Inferior parietal cortex (tissue), 1 donor: Measurements from ENCODE around the gene MOB3A.
"Not testable (repeated sequence)": the region's sequence is repeated elsewhere in the genome, so short reads cannot be mapped to it uniquely, and the experiment has no call there.

Experiments
- DNase-seq: peaks from one replicate; pipeline ENCODE4 v3.0.0-alpha.2; 2016; ENCODE audit errors: extremely low spot score

Gene MOB3A

DNA sequence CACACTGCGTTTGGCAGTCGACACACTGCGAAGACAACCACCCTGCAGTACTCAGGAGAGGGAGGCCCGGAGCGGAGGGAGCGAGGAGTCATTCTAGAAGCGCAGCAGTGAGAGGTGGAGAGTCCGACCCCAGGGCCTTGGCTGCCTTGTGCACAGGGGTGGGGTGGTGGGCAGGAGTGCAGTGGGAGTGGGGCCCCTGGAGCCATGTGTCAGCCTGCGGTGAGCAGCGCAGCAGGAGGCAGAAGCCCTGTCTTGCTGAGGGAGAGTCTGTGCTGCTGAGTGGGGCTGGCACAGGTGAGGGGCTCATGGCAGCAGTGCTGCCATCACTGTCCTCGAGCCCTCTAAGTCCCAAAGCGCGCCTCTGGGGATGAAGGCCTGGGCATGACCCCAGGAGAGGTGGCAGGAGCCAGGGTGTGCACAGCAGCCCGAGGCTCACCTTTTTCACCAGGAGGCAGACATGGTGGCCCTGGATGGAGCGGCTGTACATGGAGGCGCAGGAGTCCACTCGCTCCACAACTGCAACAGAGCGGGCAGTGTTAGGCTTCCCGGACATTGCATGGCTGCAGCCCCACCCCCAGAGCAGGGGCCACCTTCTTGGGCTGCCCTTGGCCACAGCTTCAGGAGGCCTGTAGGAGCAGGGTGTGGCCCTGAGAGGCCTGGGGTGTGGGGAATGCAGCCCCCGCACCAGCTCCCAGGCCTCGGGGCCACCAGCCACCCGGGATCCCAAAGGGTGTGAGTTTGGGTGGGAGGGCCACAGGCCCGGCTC lies 12.3 kb upstream of the MOB3A start:
- DNase-seq = no peak

- no peak for DNase-seq
Measured at GRCh38 chr19:2103045-2103707, 7.0 kb upstream of the MOB3A start.

GRCh38 chr19:2101417-2102335 lies 5.5 kb upstream of the MOB3A start:
- DNase-seq = no peak

- no peak for DNase-seq
Measured at GRCh38 chr19:2100719-2101061, 4.6 kb upstream of the MOB3A start.

DNA sequence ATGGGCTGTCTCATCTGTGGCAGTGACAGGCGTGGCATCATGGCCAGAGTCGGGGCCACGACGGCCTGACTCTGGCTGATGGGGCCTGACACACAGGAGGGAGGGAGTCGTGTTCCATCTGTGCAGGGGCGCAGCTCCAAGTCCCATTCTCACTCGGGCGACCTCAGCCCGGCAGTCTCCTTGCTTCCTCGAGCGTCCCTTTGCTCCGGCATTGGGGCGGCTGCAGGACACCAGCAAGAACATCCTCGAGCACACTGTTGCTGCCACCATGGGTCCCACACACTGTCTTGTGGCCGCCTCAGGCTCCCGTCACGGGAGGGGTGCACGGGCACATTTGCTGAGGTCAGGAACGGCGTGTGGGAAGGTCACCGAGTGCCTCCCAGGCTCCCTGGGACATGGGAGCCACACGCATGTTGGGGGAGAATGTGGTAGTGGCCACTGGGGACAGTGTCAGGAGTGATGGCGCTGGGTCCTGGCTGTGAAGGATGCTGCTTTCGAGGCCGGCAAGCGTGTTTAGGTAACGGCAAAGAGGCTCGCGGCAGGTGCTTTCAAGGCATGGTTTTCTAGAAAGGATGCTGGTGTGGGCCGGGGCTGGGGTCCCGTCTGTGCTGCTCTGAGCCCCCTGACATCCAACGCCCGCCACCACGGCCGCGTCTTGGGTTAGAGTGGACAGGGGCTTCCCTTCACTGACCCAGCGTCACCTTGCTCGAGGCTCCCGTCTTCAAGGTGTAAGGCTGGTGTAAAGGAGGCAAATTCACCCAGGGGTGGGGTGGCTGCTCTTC lies 4.0 kb upstream of the MOB3A start:
- no peak for DNase-seq

DNA sequence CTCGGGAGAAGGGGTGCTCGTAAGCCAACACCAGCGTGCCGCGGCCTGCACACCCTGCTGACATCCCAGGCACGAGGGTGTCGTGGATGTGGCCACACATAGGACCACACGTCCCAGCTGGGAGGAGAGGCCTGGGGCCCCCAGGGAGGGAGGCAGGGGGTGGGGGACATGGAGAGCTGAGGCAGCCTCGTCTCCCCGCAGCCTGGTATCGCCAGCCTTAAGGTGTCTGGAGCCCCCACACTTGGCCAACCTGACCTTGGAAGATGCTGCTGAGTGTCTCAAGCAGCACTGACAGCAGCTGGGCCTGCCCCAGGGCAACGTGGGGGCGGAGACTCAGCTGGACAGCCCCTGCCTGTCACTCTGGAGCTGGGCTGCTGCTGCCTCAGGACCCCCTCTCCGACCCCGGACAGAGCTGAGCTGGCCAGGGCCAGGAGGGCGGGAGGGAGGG lies 3.0 kb upstream of the MOB3A start:
- no peak for DNase-seq

- no peak for DNase-seq
Measured at GRCh38 chr19:2097886-2098327, 1.8 kb upstream of the MOB3A start.

DNA sequence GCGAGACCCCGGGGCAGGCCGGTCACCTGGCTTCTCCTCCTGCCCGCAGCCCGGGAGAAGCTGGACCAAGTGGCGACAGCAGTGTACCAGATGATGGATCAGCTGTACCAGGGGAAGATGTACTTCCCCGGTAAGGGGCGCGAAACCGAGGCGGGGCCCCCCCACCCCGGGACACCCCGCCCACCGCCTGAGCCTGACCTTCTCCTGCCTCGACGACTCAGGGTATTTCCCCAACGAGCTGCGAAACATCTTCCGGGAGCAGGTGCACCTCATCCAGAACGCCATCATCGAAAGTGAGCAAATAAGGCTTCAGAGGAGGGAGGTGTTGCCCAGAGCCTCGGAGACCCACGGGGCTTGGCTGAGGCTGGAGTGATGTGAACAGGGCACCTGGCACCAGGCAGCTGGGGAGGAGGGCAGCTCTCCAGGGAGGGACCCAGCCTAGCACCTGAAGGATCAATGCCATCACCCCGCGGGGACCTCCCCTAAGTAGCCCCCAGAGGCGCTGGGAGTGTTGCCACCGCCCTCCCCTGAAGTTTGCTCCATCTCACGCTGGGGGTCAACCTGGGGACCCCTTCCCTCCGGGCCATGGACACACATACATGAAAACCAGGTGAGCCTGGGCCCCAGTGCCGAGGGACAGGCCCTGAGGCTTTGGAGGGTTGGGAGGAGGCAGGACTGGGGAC lies 1.2 kb upstream of the MOB3A start:
- DNase-seq = no peak

- DNase-seq = peak; percentile 97
Measured at GRCh38 chr19:2096480-2097202, 515 bp upstream of the MOB3A start, which contains the start of gene IZUMO4. Gene IZUMO4, plus strand, starts transcription at chr19:2096915. Its CDS starts 31 bp downstream, at chr19:2096946.

- not testable (repeated sequence) for DNase-seq
Measured at GRCh38 chr19:2091926-2092525, 4.1 kb downstream of the MOB3A start.

DNA sequence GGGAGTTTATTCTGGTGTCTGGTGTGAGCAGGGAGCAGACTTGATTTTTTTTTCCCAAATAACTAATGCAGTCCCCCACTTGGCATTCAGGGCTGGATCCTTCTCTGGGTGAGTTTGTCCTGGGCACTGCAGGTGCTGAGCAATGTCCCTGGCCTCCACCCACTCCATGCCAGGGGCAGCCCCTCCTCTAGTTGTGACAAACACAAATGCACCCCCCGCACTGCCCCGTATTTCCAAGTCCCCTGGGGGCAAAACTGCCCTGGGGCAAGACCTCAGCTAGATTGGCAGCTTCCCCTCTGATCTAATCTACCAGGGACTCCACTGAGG lies 6.4 kb downstream of the MOB3A start:
- no peak for DNase-seq

GRCh38 chr19:2089001-2089711 lies 7.0 kb downstream of the MOB3A start:
- no peak for DNase-seq

DNA sequence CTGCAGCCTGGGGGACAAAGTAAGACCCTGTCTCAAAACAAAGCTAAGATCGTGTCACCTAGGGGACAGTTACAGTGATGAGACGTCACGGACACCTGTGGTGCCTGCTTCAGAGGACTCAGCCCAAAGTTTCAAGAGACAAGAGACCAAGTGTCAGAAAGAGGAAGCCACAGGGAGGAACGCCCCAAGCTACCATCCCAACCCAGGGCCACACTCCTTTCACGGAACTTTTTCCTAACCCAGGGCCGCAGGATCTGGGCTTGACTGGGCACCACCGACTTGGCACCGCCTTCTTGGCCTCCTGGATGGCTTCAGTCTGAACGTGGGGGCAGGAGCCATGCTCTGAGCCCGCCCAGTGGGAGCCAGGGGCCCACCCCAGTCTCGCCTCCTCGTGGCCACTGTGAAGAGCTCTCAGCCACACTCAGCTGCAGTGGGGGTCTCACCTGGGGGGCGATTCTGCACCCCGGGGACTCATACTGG lies 8.5 kb downstream of the MOB3A start:
- DNase-seq = no peak

- DNase-seq = not testable (repeated sequence)
Measured at GRCh38 chr19:2086695-2087620, 9.2 kb downstream of the MOB3A start.

DNA sequence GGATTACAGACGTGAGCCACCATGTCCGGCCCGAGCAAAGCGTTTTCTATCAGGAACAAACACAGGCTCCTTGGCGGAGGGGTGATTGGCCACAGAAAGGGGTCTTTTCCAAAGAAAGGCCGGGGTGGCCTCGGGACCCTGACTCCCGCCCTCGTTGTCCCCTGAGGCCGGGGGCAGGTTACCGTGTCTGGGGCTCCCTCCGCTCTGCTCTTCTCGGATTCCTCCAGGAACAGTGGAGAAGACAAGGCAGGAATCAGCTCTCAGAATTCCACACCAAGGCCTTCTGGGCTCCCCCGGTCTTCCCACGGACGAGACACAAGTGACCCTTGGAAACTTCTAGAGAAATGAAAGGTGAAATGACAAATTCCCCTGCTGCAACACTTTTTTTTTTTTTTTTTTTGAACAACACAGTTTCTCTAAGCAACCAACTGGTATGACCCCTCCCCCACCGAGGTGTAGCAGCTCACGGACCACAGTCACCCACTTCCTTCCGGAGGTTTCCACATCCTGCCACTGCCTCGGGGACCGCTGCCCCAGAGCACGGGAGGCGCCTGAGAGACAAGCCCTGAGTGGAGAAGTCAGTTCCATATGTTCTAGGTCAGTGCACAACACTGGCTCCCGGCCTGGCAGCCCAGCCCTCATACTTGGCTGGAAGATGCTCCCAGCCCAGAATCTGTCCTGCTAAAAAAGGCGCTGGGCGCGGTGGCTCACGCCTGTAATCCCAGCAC lies 11.0 kb downstream of the MOB3A start:
- DNase-seq = no peak

- no peak for DNase-seq
Measured at GRCh38 chr19:2083174-2083854, 12.8 kb downstream of the MOB3A start.
